ENCODE results near the gene FAM120B. TPM values are rescaled to one million over a fixed set of nuclear protein-coding genes. Genes with fewer than 3 reads are reported as not detected.

FAM120B gene
- total and polyA plus RNA-seq, 4 donors = 5.5 to 38.5 (median 20.4) TPM

DNA sequence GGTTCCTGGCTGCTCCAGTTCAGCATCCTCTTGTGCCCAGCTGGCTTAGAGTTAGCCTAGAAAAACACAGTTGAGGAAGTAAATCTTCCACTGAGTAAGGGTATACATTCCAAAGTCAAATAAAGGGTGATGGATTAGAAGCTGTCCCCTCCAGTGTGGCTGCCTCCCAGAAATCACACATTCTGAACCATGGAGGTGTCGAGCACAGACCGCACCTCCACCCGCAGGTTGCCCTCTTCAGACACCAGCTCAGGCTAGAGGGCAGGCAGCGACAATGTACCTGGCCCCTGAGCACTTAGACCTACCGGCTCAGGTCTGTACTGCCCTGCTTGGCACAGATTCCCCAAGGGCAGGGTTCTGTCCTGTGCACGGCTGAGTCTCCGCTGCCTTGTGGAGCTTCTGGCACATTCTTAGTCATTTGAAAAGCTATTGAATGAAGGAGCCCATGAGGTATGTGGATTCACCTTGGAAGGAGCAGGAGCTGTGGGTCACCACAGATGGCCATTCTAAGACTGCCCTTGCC lies 118.1 kb downstream of the FAM120B start:
- 49 to 82% methylated on average over 7 of the region's 7 CpGs for WGBS, 2 donors
- Histone ChIP-seq H3K4me3 (ENCODE audit: low read length in 2 of 2) (no peak overlapping the region), H3K27me3 (ENCODE audit: control insufficient read depth in 1 of 2, insufficient read depth in 2 of 2, low read length in 1 of 2) (no peaks in the 10 kb centered on the region), H3K4me1 (ENCODE audit: control insufficient read depth in 1 of 2, insufficient read depth in 2 of 2, low read length in 2 of 2) (no peaks in the 10 kb centered on the region), H3K9me3 (ENCODE audit: control insufficient read depth, low read length) (no peaks in the 10 kb centered on the region), H3K36me3 (ENCODE audit: control insufficient read depth in 1 of 2, insufficient read depth in 2 of 2, low read length in 1 of 2) (no peaks in the 10 kb centered on the region), H3K27ac (ENCODE audit: low read depth in 1 of 2, low read length in 2 of 2) (no peak overlapping the region)
- no peak for ATAC-seq (ENCODE audit: low FRiP score)
- DNase-seq = no peak
- intact Hi-C loops (cut with DNase I) = no loop called here

DNA sequence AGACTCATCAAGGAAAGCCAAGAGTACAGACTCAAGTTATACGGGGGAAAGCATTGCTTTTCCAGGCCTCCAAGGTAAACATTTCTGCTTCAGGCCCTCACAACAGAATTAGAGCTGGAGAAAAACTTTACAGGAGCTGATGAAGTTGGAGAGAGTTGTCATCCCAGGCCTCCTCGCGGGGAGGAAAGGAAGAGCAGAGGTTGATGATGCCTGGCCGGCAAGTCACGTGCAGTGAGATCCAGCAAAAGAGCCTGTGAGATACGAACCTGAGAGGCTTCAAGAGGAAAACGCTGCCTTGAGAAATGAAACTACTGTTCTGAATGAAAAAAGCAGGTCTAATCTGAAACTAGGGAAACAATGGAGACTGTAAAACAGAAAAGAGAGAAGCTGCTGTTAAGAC lies 122.9 kb downstream of the FAM120B start:
- no peak for ATAC-seq (ENCODE audit: low FRiP score)

DNA sequence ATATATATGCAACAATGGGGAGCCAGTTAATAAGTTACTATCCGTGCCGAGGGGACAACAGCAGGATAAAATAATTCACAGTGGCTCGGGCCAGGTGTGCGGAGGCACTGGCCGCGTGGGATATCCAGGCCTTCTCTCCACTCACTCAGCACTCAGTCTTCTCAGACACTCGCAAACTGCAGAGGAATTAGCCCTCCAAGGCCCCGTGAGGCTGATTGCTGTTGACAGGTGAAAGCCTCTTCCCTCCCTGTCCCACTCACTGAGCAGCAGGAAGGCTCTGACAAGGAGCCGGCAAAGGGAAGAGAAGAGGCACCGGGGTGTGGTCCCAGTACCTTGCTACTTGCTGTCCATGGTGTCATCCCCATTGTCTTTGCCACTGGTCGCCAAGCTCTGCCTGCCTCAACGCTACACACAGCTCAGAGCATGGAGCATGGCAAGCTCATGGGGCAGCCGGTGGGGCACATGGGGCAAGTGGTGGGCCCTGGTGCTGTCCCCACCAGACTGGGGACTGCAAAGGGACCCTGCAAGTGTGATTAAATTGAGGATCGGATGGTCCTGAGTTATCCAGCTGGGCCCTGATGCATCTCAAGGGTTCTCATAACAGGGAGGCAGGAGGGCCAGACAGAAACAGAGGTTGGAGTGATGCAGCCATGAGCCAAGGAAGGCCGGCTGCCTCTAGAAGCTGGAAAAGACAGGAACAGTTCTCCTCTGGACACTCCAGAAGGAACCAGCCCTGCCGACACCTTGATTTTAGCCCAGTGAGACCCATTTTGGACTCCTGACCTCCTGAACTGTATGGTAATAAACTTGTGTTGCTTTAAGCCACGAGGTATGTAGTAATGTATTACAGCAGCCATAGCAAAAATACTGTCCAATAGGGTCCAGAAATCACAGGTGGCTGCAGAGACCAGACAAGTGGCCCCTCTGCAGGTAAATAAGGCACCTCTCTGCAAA lies 126.9 kb downstream of the FAM120B start:
- Histone ChIP-seq H3K27me3 (ENCODE audit: control insufficient read depth in 1 of 2, insufficient read depth in 2 of 2, low read length in 1 of 2) (no peaks in the 10 kb centered on the region), H3K4me3 (ENCODE audit: low read length in 2 of 2) (no peak overlapping the region), H3K36me3 (ENCODE audit: control insufficient read depth in 1 of 2, insufficient read depth in 2 of 2, low read length in 1 of 2) (no peaks in the 10 kb centered on the region), H3K27ac (ENCODE audit: low read depth in 1 of 2, low read length in 2 of 2) (no peak overlapping the region), H3K9me3 (ENCODE audit: control insufficient read depth, low read length) (peaks cover 3% of the 10 kb centered on the region), H3K4me1 (ENCODE audit: control insufficient read depth in 1 of 2, insufficient read depth in 2 of 2, low read length in 2 of 2) (no peaks in the 10 kb centered on the region)
- no peak for ATAC-seq (ENCODE audit: low FRiP score)
- intact Hi-C loops (cut with DNase I) = no loop called here
- peak in 1 of 2 donors; percentile 22 for DNase-seq
- 86 to 87% methylated on average over 17 of the region's 17 CpGs for WGBS, 2 donors

More for the DNA sequence above, 122.9 kb downstream of the FAM120B start:
- H3K9me3 ChIP-seq (ENCODE audit: control insufficient read depth, low read length) = no peaks in the 10 kb centered on the region
- no peak for DNase-seq
- intact Hi-C loops (cut with DNase I) = no loop called here
- H3K36me3 ChIP-seq (ENCODE audit: control insufficient read depth in 1 of 2, insufficient read depth in 2 of 2, low read length in 1 of 2) = no peaks in the 10 kb centered on the region
- no peak overlapping the region for H3K4me3 ChIP-seq (ENCODE audit: low read length in 2 of 2)
- no peaks in the 10 kb centered on the region for H3K4me1 ChIP-seq (ENCODE audit: control insufficient read depth in 1 of 2, insufficient read depth in 2 of 2, low read length in 2 of 2)
- H3K27me3 ChIP-seq (ENCODE audit: control insufficient read depth in 1 of 2, insufficient read depth in 2 of 2, low read length in 1 of 2) = no peaks in the 10 kb centered on the region
- WGBS, 2 donors = 58 to 69% methylated on average over 7 of the region's 7 CpGs
- no peak overlapping the region for H3K27ac ChIP-seq (ENCODE audit: low read depth in 1 of 2, low read length in 2 of 2)

DNA sequence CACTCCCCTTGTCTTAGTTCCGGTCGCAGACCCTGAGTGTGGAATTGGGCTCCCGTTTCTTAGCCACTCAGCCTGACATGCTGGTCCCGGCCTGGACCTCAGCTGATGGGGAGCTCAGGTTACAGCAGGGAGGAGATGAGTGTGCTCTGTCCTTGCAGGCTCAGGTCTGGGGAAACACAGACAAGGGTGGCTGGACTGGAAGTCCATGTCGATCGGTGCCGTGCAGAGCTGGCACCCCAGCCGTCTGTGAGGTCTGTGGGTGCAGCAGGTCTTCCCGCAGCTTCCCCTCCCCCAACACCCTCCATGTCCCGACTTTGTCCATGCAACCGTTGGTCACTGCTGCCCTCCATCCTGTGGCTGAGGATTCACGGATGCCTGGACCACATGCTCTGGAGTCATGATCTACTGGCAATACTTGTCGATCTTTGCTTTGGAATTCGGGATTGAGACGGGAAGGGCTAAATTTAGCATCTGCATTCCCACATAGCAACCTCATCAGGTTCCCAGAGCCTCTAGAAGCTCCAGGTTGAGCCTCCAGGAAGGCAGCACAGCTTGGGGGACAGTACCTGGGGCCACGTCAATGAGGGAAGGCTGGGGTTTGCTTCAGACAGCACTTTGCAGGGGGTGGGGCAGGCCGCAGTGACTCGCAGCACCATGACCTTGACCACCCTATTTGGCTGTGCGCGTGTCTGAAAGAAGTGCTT lies 127.7 kb downstream of the FAM120B start:
- Histone ChIP-seq H3K4me3 (ENCODE audit: low read length in 2 of 2) (no peak overlapping the region), H3K36me3 (ENCODE audit: control insufficient read depth in 1 of 2, insufficient read depth in 2 of 2, low read length in 1 of 2) (no peaks in the 10 kb centered on the region), H3K4me1 (ENCODE audit: control insufficient read depth in 1 of 2, insufficient read depth in 2 of 2, low read length in 2 of 2) (no peaks in the 10 kb centered on the region), H3K9me3 (ENCODE audit: control insufficient read depth, low read length) (peaks cover 3% of the 10 kb centered on the region), H3K27ac (ENCODE audit: low read depth in 1 of 2, low read length in 2 of 2) (no peak overlapping the region), H3K27me3 (ENCODE audit: control insufficient read depth in 1 of 2, insufficient read depth in 2 of 2, low read length in 1 of 2) (no peaks in the 10 kb centered on the region)
- DNase-seq (peak in 1 of 2 donors; percentile 24), ATAC-seq (ENCODE audit: low FRiP score) (no peak)
- intact Hi-C loops (cut with DNase I) = no loop called here
- WGBS, 2 donors = 63 to 66% methylated on average over 20 of the region's 20 CpGs

DNA sequence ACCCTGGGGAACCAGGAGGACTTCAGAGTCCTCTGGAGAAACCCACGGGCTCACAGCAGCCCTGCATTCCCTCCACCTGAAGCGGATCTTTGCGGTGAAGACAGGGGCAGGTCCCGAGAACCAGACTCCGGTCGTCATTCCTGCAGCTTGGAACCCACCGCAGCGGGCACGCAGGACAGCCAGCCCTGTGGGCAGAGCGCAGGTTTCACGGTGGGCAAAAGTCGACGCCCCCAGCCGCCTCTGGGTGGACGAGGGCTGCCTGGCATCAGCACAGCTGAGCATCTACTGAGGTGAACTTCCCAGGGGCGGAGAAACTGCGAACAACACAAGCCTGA lies 128.2 kb downstream of the FAM120B start:
- H3K36me3 ChIP-seq (ENCODE audit: control insufficient read depth in 1 of 2, insufficient read depth in 2 of 2, low read length in 1 of 2) = no peaks in the 10 kb centered on the region

DNA sequence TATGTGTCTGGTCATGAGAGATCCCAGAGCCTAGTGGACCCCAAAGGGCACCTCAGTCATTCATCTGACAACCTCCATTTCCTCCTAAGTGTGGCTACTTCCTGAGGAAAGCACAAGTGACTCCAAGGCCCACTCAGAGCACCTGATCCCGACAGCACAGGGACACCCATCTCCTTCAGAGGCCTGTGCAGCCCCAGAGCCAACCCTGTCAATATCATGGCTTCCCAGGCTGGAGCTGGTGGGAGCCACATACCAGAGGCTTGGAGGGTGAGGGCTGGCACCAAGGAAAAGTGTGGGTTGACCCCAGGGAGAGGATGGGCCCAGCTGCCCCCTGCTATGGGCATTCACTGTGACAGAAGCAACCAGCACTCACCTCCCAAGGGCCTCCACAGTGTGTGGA lies 129.2 kb downstream of the FAM120B start:
- Histone ChIP-seq H3K4me1 (ENCODE audit: control insufficient read depth in 1 of 2, insufficient read depth in 2 of 2, low read length in 2 of 2) (no peaks in the 10 kb centered on the region), H3K36me3 (ENCODE audit: control insufficient read depth in 1 of 2, insufficient read depth in 2 of 2, low read length in 1 of 2) (no peaks in the 10 kb centered on the region), H3K9me3 (ENCODE audit: control insufficient read depth, low read length) (peaks cover 3% of the 10 kb centered on the region), H3K27me3 (ENCODE audit: control insufficient read depth in 1 of 2, insufficient read depth in 2 of 2, low read length in 1 of 2) (no peaks in the 10 kb centered on the region), H3K27ac (ENCODE audit: low read depth in 1 of 2, low read length in 2 of 2) (no peak overlapping the region), H3K4me3 (ENCODE audit: low read length in 2 of 2) (no peak overlapping the region)
- 94% methylated on average over 1 of the region's 1 CpG for WGBS, 2 donors
- DNase-seq (peak in 1 of 2 donors; percentile 33), ATAC-seq (ENCODE audit: low FRiP score) (no peak)
- intact Hi-C loops (cut with DNase I) = no loop called here

More for the DNA sequence above, 128.2 kb downstream of the FAM120B start:
- intact Hi-C loops (cut with DNase I) = no loop called here
- DNase-seq = peak in 1 of 2 donors; percentile 37
- no peaks in the 10 kb centered on the region for H3K27me3 ChIP-seq (ENCODE audit: control insufficient read depth in 1 of 2, insufficient read depth in 2 of 2, low read length in 1 of 2)
- ATAC-seq (ENCODE audit: low FRiP score) = no peak
- no peaks in the 10 kb centered on the region for H3K4me1 ChIP-seq (ENCODE audit: control insufficient read depth in 1 of 2, insufficient read depth in 2 of 2, low read length in 2 of 2)
- H3K4me3 ChIP-seq (ENCODE audit: low read length in 2 of 2) = no peak overlapping the region
- H3K9me3 ChIP-seq (ENCODE audit: control insufficient read depth, low read length) = peaks cover 3% of the 10 kb centered on the region
- WGBS, 2 donors = 79 to 87% methylated on average over 17 of the region's 17 CpGs
- H3K27ac ChIP-seq (ENCODE audit: low read depth in 1 of 2, low read length in 2 of 2) = no peak overlapping the region

DNA sequence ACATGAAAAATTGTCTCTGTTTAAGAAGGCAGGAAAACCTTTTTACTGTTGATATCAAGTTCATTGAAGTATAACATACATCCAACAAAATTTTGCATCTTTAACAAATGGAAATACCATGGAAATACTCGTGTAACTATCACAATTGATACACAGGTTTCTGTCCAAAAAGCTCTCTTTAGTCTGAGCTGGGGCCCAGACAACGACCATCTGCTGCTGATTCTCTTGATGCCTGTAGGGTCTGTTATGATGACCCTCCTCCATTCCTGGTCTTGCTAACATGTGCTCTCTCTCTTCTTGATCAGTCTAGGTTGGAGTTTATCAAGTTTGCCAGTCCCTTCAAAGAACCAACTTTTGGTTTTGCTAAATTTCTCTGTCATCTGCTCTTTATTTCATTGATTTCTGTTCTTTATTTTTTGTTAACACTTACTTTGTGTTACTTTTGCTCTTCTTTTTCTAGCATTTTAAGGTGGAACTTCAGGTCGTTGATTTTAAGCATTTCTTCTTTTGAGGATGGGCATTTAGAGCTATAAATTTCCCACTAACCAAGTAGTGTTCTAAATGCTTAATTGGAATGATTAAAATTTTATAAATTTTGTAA lies 129.8 kb downstream of the FAM120B start:
- DNase-seq = no peak
- Histone ChIP-seq H3K4me3 (ENCODE audit: low read length in 2 of 2) (no peak overlapping the region), H3K9me3 (ENCODE audit: control insufficient read depth, low read length) (peaks cover 3% of the 10 kb centered on the region), H3K27me3 (ENCODE audit: control insufficient read depth in 1 of 2, insufficient read depth in 2 of 2, low read length in 1 of 2) (no peaks in the 10 kb centered on the region), H3K4me1 (ENCODE audit: control insufficient read depth in 1 of 2, insufficient read depth in 2 of 2, low read length in 2 of 2) (no peaks in the 10 kb centered on the region), H3K36me3 (ENCODE audit: control insufficient read depth in 1 of 2, insufficient read depth in 2 of 2, low read length in 1 of 2) (no peaks in the 10 kb centered on the region), H3K27ac (ENCODE audit: low read depth in 1 of 2, low read length in 2 of 2) (no peak overlapping the region)
- intact Hi-C loops (cut with DNase I) = no loop called here
- WGBS, 2 donors = 81 to 86% methylated on average over 3 of the region's 3 CpGs
- ATAC-seq (ENCODE audit: low FRiP score) = no peak

DNA sequence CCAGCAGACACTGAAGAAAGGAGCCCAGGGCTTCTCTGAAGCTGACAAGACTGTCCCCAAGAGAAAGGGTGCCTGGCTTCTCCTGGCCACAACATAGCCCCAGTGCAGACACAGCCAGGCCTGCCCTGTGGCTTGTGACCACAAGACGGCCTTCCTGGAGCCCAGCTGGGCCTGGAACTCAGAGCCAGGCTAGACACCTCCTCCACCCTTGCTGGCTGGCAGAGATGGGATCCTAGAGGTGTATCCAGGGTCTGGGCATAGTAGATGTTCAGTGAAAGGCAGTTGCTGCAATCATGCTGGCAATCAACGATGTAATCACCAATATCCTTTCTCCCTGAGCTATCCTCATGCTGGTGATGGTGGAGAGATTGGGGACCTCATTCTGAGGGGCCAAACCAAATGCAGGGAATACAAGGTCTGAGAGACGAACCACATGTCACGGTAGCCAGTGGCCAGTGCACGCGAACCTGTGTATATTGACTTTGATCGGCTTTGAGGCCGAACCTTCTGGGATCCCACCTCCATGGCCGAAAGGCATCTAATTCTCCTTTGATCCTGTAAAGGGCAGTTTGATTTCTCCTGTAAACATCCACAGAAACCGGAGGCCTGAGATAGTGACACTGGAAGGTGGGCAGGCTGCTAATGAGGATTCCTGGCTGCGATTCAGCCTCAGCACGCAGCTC lies 131.3 kb downstream of the FAM120B start:
- no peaks in the 10 kb centered on the region for H3K36me3 ChIP-seq (ENCODE audit: control insufficient read depth in 1 of 2, insufficient read depth in 2 of 2, low read length in 1 of 2)
- no peak overlapping the region for H3K27ac ChIP-seq (ENCODE audit: low read depth in 1 of 2, low read length in 2 of 2)
- WGBS, 2 donors = 63 to 65% methylated on average over 12 of the region's 12 CpGs
- intact Hi-C loops (cut with DNase I) = no loop called here
- H3K4me3 ChIP-seq (ENCODE audit: low read length in 2 of 2) = no peak overlapping the region
- ATAC-seq (ENCODE audit: low FRiP score) (no peak), DNase-seq (peak in 1 of 2 donors; percentile 19)
- H3K4me1 ChIP-seq (ENCODE audit: control insufficient read depth in 1 of 2, insufficient read depth in 2 of 2, low read length in 2 of 2) = no peaks in the 10 kb centered on the region
- no peaks in the 10 kb centered on the region for H3K27me3 ChIP-seq (ENCODE audit: control insufficient read depth in 1 of 2, insufficient read depth in 2 of 2, low read length in 1 of 2)
- H3K9me3 ChIP-seq (ENCODE audit: control insufficient read depth, low read length) = peaks cover 3% of the 10 kb centered on the region

Data from aorta (tissue), 5 donors.